Gastrocnemius medialis (tissue), 4 donors: ENCODE measurements around the gene UTP4.

ENCODE experiments used
- POLR2A ChIP-seq, 2 donors: fragments of 450-650 bp; IDR thresholded peaks; one replicate each; pipeline ENCODE4 v1.6.1; 2017; ENCODE audit warnings: antibody characterized with exemption in 2 of 2, mild to moderate bottlenecking in 2 of 2, moderate library complexity in 2 of 2
- TF ChIP-seq, protein P1 (sequence below), 5 experiments: fragments of 450-650 bp in 3 of 5; fragments of 200-600 bp in 2 of 5; sonication (generic) in 2 of 5; IDR thresholded peaks in 4 of 5; conservative IDR thresholded peaks in 1 of 5; 1 replicate in 4 of 5; 2 replicates in 1 of 5; pipeline ENCODE4 v1.5.1; 2016 to 2019; ENCODE audit warnings: antibody characterized with exemption in 5 of 5, mild to moderate bottlenecking in 3 of 5, moderate library complexity in 3 of 5

DNA sequence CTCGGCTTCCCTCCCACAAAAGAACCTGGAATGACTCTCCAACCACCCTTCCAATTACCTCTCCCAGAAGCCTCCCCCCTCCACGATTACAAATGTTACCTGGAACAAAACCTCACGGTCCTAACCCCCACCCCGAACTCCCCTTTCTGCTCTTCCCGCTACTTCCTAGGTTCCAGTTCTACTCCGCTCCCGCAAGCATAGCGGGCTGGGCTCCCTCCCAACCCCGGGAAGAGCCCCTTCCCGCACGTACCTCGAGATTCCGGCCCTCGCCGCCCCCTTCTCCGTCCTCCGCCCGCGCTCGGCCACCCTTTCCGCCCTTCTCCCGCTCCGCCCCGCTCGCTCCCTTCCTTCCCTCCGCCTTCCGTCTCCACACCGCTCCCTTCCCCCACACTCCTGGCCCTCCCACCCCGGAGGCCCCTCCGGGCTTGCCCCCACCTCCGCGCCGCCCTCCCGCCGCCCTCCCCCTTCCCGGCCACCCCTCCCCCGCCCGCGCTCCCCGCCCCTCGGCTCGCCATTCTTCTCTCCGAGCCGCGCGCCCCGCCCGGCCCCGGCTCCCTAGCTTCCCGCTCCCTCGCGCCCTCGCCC lies 518 bp upstream of the UTP4 start:
- TF ChIP-seq, protein P1, sequence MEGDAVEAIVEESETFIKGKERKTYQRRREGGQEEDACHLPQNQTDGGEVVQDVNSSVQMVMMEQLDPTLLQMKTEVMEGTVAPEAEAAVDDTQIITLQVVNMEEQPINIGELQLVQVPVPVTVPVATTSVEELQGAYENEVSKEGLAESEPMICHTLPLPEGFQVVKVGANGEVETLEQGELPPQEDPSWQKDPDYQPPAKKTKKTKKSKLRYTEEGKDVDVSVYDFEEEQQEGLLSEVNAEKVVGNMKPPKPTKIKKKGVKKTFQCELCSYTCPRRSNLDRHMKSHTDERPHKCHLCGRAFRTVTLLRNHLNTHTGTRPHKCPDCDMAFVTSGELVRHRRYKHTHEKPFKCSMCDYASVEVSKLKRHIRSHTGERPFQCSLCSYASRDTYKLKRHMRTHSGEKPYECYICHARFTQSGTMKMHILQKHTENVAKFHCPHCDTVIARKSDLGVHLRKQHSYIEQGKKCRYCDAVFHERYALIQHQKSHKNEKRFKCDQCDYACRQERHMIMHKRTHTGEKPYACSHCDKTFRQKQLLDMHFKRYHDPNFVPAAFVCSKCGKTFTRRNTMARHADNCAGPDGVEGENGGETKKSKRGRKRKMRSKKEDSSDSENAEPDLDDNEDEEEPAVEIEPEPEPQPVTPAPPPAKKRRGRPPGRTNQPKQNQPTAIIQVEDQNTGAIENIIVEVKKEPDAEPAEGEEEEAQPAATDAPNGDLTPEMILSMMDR (IDR thresholded peaks at IDR 0.05 in 4 of 5, conservative IDR thresholded peaks at IDR 0.05 in 1 of 5), result no peak
- no peak for TF ChIP-seq POLR2A (IDR thresholded peaks at IDR 0.05)
